Kidney tubule cell (primary cell): Measurements from ENCODE around the gene ANXA8.
A peak's percentile ranks its signal among the peaks of the same experiment; 100 is the strongest.
"Not testable (repeated sequence)": the region's sequence is repeated elsewhere in the genome, so short reads cannot be mapped to it uniquely, and the experiment has no call there.

Experiments
- DNase-seq: peaks from one replicate; pipeline ENCODE4 v3.0.0-alpha.2; 2018; ENCODE audit warnings: low spot score

Gene ANXA8, protein sequence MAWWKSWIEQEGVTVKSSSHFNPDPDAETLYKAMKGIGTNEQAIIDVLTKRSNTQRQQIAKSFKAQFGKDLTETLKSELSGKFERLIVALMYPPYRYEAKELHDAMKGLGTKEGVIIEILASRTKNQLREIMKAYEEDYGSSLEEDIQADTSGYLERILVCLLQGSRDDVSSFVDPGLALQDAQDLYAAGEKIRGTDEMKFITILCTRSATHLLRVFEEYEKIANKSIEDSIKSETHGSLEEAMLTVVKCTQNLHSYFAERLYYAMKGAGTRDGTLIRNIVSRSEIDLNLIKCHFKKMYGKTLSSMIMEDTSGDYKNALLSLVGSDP

DNA sequence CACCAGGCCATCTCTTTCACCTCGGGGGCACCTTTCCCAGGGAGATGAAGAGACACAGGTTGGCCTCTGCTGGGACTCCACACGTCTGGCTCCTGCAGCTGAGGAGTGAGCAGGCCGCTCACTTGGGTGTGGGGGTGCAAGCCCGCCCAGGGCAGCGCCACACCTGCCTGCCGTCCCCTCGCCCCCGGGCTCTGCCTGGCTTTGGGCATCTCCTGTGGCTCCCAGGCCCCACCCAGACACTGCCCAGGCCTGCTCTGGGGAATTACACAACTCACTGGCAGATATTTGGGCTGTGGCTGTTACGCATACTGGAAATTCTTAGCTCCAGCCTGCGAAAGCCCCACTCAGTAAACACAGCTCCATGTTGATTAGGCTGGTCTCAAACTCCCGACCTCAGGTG lies at the start of gene ANXA8:
Gene ANXA8, minus strand, starts transcription at position 193 of the 400 bp plus-strand sequence. Its CDS starts 182 bp downstream, at position 11.
- not testable (repeated sequence) for DNase-seq

DNA sequence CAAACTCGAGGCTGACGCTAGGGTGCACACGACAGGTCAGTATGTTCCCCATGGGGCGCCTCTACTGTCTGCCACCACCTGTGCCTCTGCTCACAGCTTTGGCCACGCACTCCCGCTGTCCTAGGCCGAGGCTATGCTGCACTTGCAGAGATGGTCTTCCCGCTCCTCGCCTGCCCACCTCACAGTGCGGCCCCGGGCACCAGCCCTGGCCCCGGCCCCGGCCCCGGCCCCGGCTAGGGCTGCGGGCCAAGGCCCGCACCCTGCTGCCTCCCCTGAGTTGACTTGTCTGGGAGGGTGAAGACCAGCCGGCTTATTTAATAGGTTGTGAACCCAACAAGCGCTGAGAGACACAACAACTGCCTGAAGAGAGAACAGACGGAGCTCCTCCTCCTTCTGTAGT lies 39.6 kb upstream of the ANXA8 start, which contains the start of gene AGAP9:
Gene AGAP9, minus strand, starts transcription at position 164 of the 400 bp plus-strand sequence. Its CDS starts 112 bp downstream, at position 52.
- not testable (repeated sequence) for DNase-seq

DNA sequence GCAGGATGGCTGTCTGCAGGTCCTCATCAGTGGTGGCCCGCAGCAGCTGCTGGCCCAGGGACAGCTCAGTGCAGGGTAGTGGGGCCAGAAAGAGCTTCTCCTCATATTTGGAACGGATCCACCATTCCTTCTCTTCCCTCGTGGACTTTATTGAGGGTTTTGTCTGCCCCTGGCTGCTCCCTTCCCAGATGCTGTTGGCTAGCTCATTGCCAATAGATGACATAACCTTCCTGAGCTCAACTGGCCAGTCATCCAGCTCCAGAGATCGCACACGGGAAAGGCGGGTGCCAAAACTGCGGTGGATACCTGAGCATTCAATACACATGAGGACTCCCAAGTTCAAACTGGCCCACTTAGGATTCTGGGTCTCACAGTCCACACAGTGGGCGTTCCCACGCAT lies 18.4 kb upstream of the ANXA8 start:
- not testable (repeated sequence) for DNase-seq

DNA sequence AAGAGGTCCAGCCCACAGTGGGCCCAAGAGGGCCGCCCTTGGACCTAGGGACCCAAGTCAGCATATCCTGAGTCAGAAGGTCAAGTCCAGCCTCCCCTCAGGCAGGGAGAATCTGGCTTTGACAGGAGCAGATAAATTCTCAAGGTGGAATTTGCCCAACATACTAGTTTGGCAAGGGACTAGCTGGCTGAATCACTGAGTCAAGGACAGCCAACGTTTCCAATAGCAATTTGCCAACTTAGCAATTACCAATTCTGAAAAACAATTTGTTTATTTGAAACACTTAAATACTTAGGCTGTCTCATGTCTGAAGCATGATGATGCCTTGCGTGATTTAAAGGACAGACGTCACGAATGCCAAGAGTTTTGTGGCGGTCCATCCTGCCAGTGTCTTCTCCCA lies 10.3 kb upstream of the ANXA8 start:
- not testable (repeated sequence) for DNase-seq

DNA sequence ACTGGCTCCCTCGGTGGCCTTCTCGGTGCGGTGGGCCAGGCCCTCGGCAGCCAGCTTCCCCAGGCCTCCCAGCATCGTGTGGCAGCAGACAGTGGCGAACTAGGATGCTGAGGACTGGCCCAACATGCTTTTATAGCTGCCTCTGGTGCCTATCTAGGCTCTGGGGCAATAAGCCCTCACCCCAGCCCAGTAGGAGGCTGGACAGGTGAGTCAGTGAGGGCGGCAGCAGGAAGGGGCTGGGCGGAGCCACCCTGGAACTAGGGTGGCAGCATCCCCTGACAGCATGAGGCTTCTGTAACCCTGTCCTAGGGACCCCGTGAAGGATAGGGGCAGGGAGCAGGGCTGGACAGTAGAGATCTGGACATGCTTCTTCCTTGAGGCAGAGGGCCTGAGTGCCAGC lies 7.7 kb upstream of the ANXA8 start, which contains the start of gene FAM25G:
Gene FAM25G, minus strand, starts transcription at position 101 of the 400 bp plus-strand sequence. Its CDS starts 26 bp downstream, at position 75.
- DNase-seq = not testable (repeated sequence)

DNA sequence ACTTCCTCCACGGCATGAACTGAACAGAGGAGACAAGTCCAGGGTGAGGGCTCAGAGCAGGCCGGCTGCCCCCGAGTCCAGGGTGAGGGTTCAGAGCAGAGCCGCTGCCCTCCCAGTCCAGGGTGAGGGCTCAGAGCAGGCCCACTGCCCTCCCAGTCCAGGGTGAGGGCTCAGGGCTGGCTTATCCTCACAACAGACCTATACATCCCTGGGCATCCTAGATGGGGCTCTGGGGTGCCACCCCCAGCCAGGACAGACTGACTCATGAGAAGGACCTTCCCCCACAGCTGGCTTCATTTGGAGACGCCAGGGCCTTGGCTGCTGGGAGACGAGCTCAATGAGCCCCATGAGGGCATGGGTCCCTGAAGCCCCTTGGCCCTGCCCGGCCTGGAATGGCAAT lies 5.7 kb upstream of the ANXA8 start:
- DNase-seq = not testable (repeated sequence)

DNA sequence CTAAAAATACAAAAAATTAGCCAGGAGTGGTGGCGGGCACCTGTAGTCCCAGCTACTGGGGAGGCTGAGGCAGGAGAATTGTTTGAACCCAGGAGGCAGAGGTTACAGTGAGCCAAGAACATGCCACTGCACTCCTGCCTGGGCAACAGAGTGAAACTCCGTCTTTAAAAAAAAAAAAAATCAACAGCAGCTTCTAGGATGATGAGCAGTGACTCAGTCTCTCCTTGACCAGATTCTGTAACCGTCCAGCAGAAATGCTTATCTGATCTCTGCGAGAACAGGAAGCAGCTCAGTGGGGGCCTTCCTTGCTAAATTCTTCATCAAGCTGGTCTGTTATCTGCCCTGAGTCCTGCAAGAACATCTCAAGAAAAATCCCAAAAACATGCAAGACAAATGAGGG lies 2.0 kb upstream of the ANXA8 start:
- DNase-seq = peak; percentile 32

DNA sequence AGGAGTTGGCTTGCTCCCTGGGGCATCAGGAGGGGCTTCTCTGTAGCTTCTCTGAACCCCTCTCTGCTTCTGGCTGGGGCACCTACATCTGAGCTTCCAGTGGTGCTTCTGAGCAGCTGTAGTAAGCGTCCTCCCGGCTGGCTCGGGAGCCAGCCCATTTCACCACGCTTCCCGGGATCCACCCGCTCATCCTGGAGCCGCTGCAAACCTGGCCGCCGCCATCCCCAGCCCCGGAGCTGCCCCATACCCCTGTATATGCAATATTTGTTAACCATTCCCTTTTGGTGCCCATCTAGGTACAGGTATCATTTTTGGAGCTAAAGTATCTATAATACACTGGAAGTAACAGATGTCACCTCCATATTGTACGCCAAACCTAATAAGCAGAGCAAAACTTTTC lies 871 bp upstream of the ANXA8 start:
- not testable (repeated sequence) for DNase-seq

DNA sequence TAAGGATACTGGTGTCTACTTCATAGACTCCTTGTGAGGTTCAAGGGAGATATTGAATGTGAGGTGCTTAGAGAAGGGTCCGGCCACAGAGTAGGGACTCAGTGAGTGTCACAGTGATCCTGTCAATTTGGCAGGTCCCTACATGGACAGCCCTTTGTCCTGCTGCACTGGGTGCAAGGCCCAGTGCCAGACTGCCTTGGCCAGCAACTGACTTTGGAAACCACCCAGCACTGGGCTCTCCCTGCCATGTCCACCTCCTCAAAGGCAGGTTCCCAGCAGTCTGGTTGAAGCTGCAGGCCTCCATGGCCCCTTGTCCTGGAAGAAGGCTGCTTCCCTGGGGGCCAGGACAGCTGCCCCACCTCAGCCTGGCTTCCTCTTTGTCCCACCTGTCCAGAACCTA lies 1.5 kb downstream of the ANXA8 start:
- not testable (repeated sequence) for DNase-seq

DNA sequence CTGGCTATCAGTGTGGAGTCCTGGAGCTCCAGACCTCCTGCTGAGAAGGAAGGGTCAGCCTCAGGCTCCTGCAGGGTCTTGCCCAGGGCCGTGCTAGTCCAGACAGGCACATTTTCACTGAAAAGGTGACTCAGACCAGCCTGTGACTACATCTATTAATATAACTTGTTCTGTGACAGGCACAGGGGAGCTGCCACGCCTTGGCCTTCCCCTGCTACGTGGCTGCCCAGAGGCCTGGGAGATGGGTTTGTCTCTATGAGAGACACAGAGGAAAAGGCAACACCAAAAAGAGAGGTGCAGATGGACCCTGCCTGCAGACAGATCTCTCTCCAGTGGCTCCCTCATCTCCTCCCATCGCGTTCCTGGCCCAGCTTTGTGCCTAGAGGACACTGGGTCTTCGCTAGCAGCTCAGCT lies 2.1 kb downstream of the ANXA8 start:
- DNase-seq = peak; percentile 52

DNA sequence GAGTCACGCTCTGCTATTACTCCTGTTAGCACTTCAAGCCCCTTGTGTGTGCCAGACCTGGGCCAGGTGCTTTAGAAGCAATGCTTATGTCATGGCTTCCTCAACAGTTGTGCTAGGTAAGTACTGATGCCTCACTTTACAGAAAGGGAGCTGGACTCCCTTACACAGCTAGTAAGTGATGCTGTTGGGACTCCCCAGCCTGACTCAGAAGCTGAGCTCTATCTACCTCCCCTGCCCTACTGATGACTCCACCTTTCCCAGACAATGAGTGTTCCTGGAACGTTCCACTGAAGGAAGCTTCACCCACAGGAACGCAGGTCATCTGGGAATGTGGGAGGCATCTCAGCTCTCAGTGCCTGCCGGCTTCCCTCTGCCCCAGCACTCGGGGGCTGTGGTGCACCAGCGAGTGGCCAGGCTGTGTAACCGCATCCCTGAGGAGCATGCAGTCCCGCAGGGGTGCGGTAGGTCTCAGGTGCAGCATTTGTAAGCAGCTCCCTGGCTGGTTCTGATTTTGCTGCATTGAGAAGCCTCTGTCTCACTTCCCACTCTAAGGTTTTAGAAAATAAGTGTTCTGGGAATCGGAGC lies 2.6 kb downstream of the ANXA8 start:
- DNase-seq = peak; percentile 93

DNA sequence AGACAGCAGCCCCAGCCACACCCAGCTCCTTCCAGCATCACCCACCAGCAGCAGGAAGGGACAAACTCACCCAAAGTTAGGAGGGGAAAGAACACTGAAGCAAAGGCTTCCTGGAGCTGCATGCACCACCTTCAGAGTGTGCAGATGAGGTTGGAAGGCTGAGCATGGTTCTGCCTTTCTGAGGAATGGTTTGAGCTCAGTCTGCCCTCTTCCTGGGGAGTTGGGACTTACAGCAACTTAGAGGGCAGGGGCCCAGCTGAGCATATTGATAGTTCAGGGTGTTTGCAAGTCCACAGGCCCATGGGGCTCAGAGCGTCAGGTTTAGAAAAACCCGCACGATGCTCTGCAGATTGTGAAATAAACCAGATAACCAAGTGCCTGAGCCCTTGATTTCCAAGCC lies 3.8 kb downstream of the ANXA8 start:
- not testable (repeated sequence) for DNase-seq

DNA sequence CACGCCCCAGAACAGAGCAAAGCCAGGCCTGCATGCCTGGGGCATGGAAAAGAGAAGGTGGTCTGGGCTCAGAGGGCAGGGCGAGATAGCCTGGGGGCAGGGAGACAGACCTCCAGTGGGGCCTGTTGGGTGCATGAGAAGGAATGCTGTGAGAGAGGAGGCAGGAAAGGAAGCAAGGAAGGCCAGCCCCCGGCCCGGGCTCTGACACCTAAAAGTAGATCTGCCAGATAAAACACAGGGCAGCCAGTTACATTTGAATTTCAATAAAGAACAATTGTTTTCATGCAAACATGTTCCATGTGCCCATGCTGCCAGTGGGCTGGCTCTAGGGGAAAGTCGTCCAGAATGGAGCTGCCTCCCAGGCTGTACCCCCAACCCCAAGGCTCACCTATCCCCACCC lies 5.8 kb downstream of the ANXA8 start:
- DNase-seq = not testable (repeated sequence)

DNA sequence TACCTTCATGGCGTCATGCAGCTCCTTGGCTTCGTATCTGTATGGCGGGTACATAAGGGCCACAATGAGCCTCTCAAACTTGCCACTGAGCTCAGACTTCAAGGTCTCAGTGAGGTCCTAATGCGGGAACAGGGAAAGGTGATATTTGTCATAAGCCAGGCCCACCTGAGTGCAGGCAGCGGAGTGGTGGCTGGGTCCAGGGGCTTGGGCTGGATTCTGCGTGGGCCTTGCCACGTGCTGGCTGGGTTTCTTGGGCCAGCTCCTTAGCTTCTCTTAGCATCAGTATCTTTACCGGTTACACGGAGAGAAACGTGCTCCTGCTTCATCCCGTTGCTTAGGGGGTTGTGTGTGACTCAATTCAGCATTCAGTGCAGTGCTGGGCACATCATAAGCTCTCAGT lies 6.8 kb downstream of the ANXA8 start:
- DNase-seq = not testable (repeated sequence)

DNA sequence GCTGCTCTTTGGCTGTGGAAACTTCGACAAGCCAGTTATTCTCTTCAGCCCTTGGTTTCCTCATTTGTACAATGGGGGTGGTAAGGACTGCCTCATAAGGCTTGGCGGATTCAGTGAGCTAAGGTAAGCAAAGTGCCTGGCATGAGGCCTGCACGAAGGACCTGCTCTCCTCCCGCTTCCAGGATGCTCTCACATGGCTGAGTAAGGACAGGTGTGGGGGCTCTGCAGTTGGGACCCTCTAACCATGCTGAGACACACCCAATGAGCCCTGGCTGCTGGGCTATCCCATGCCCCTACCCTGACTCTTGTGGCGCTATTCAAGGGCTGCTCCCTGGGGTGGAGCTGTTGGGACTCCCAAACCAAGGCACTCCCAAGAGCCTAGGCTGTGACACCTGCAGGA lies 8.8 kb downstream of the ANXA8 start:
- not testable (repeated sequence) for DNase-seq

DNA sequence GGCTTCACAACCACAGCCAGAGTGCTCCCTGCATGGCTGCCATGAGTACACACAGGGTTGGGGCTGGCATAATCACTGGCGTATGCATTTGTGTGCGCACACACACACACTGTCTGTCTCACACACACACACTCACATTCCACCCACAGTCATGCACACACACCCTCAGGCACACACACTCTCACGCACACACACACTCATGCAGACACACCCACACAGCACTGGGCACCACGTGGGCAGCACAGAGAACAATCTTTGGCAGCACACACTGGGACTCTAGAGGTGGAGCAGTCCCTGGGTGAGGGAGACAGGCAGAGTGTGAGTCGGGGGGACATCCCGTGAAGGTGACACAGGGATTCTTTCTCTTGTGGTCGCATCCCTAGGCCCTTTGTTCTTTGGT lies 10.4 kb downstream of the ANXA8 start:
- not testable (repeated sequence) for DNase-seq

DNA sequence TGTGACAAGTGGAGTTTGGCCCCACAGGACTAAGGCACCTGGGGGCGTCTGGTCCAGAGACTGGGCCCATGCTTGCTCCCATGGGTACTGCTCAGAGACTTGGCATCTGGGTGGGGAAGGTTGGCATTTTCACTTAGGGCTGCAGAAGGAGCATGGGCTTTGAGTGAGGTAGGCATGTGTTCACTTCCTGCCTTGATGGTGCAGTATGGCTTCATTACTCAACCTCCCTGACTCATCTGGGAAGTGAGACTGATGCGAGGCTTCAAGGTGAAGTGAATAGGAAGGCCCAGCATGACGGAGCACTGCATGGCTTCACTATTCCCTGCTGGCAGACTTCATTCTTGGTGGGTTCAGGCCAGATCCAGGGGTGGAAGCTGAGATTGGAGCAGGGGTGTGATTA lies 11.3 kb downstream of the ANXA8 start:
- not testable (repeated sequence) for DNase-seq

DNA sequence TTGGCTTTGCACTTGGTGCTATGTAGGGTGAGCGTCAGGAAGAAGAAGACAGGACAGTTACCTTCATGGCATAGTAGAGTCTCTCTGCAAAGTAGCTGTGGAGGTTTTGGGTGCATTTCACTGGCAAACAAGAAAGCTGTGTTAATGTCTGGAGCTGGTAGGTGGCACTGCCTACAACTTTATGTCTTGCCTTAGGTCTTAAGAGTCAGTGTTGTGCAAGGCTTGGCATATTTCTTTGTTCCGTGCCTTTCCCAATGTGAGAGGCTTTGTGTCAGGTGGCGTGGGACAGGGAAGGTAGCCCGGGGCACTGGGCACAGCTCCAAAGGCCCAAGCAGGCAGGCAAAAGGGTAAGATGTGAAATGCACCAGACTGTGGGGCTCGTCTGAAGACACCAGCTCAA lies 11.8 kb downstream of the ANXA8 start:
- DNase-seq = not testable (repeated sequence)

DNA sequence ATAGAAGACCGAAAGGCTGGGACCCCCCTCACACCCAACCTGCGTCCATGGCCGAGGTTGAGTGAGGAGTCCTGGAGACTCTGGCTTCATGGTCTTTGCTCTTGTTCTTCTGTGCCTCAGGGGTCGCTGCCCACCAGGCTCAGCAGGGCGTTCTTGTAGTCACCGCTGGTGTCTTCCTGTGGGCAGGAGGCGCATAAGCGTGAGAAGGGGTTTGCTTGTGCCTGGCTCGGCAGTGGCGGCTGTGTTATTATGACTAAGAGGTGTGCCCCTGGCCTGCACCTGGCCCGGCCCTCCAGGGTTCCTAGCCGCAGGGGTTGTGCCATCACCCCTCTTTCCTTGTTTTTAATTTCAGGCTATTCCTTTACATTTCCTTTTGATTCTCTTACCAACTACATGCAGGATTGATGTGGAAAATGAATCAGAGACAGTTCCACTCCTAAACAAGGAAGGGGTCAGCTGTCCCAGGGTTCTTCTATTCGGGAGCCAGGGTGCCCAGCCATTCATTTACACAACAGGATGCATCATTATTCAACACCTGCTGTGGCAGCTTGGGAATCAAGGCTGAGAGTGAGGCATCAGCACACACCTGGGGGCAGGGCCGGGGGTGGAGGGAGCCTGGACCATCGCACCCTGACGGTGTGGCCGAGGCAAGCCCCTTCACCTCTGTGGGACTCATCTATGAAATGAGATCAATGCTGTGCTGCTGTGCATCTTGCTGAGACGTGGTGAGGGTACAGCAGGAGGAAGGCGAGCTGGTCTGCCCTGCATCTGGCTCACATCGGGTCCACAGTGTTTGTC lies 15.0 kb downstream of the ANXA8 start:
- DNase-seq = not testable (repeated sequence)

DNA sequence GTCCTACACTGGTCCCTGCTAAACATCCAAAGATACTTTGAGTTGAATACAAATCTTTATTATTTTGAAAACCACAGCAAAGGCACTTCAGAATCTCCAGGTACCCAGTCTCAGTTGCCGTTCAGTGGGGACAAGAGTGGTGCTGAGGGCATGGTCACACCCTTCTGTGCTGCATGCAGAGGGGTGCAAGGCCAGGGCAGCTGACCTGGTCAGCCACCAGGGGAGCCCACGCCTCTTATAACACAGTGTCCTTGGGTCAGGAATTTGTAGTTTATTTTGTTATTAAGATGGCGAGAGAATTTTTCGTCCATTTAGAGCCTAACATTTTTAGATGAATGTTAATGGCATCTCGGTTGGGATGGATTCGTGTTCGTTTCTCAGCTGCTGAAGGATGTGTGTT lies 16.0 kb downstream of the ANXA8 start:
- DNase-seq = not testable (repeated sequence)

DNA sequence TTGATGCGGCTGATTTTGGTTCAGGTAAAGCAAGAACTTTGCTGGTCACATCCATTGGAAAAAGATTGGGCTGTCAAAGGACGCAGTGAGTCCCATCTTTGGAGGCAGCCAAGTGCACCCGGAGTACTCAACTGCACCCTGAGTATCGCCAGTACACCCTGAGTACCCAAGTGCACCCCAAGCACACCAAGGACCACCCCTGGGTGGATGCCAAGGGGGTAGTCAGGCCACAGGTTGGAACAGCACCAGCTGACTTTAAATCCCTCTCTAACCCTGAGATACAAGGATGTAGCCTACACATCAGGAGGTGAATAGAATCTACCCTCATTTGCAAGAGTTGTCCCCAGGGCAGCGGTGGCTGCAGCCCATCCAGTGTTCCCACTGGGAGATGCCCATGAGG lies 16.5 kb downstream of the ANXA8 start:
- not testable (repeated sequence) for DNase-seq

DNA sequence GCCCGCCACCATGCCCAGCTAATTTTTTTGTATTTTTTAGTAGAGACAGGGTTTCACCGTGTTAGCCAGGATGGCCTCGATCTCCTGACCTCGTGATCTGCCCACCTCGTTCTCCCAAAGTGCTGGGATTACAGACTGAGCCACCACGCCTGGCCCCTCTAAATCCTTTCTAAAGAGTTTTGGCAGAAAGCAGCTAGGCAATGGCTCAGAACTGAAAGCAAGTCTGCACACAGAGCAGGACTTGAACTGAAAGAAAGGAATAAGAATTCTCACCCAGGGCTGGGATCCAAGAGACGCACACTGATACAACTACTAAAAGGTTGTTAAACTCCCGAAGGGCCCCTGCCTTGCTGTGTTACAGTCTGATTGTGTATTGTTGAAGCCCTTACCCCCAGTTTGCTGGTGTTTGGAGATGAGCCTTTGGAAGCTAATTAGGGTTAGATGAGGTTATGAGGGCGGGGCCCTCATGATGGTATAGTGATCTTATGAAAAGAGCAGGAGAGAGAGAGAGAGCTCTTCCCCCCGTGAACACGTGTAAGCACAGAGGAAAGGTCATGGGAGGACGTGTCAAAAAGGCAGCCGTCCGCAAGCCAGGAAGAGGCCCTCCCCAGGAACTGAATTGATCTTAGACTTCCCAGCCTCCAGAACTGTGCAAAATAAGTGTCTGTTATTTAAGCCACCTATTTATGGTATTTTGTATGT lies 18.5 kb downstream of the ANXA8 start:
- not testable (repeated sequence) for DNase-seq
